ENCODE data around the gene HNRNPA2B1.
"Not testable (repeated sequence)": the region's sequence is repeated elsewhere in the genome, so short reads cannot be mapped to it uniquely, and the experiment has no call there.

The HNRNPA2B1 gene

DNA sequence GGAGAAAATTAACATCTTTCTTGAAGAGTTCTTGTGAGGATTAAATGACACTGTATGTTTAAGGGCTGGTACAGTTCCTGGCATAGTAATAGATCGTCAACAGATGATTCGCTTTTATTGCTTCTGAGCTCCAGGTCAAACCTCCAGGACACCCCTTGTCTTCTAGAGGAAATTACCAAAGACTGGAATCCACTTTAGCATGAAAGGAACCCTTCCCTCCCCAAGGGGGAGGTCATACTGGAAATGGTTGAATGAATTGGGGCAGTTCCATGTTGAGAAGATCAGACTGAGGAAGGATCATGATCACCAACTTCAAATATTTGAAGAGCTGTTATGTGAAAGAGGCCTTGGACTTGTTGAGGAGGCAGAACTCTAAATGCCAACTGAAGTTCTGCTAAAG lies 39.6 kb downstream of the HNRNPA2B1 start:
- DNase-seq: no peak

DNA sequence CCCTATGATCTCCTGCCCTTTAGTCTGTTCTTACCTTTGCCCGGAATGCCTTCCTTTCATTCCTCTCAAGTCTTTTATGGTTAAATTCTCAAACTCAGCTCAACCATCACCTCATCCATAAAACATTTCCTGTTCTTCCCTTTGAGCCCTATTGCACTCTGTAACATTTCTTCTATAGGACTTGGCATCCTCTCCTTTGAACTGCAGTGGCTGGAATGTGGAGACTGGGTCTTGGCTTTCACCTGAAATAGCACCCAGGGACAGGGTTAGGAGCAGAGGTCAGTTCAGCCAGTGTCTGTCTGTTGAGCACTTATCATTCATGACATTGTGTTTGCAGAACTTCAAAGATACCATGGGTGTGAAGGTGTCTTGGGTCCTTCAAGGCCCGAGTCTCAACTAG lies 41.3 kb downstream of the HNRNPA2B1 start:
- DNase-seq: no peak

DNA sequence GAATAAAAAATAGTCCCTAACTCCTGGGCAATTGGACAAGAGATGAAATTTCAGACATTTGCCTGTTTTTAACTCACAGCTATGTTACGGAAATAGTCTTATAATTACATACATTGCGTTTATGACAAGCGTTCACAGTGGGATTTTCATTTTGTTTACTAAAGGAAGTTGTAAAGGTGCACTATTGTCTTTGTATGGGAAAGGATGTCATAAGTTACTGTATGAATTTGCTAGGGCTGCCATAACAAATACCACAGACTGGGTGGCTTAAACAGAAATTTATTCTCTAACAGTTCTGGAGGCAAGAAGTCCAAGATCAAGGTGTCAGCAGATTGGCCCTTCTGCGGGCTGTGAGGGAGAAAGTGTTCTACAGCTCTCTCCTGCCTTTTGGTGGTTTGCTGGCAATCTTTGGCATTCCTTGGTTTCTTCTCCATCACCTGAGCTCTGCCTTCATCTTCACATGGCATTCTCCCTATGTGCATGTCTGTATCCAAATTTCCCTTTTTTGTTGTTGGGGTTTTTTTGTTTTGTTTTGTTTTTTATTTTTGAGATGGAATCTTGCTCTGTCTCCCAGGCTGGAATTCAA lies 42.9 kb downstream of the HNRNPA2B1 start:
- no peak for DNase-seq

DNA sequence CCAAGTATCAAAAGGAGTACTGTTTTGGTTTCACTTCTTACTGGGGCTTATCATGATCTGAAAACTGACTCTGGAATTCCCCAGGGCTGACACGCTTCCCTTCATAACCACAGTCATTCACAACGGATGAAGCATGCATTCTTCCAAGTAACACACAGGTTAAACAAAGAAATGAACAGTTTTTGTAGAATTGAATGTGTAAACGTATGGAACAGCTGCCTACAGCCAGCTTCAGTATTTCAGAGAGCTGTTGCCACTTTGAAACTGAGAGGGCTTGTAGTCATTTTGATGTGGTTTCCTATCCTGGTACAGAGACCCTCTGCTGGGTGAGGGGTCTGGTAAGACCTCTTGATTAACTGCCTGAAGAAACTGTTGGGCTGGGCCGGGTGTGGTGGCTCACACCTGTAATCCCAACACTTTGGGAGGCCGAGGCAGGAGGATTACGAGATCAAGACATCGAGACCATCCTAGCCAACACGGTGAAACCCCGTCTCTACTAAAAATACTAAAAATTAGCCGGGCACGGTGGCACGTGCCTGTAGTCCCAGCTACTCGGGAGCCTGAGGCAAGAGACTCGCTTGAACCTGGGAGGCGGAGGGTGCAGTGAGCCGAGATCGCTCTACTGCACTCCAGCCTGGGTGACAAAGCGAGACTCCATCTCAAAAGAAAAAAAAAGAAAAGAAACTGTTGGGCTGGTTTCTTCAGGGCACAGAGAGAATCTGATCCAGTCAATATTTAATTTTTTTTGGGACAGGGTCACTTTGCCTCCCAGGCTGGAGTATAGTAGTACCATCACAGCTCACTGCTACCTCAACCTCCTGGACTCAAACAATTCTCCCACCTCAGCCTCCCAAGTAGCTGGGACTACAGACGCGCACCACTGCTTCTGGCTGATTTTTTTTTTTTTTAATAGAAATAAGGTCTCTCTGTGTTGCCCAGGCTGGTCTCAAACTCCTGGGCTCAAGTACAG lies 43.8 kb downstream of the HNRNPA2B1 start:
- DNase-seq: peak; percentile 63

DNA sequence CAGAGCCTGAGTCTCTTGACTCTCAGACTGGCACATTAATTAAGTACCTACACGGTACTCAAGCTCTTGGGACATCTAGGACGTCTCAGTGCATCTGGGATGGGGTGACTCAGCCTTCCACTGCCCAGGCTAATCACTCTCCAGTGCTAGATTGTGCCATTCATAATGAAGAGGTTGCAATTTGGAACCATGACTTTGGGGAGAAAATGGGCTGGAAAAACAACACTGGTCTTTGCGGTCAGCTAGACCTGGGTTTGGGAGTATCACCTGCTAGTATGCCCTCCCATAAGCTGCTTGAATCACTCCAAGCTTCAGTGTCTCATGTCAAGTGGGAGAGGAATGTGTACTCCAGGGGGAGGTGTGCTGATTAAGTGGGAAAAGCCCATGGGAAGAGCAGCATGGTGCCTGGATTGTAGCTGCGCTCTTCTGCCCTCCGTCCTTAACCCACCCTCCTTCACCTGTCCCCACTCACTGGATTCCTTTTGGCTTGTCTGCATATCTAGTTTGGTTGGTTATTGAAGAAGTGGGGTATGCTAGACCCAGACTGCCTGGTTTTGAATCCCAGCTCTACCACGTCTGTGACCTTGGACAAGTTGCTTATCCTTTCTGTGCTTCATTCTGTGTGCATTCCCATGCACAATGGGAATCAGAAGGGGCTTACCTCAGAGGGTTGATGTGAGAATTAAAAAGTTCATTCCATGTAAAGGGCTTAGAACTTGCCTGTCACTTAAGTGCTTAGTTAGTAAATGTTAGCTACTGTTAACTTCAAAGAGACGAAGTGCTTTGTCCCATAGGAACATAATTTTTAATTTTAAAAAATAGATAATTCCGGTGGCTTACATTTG lies 44.8 kb downstream of the HNRNPA2B1 start:
- no peak for DNase-seq

DNA sequence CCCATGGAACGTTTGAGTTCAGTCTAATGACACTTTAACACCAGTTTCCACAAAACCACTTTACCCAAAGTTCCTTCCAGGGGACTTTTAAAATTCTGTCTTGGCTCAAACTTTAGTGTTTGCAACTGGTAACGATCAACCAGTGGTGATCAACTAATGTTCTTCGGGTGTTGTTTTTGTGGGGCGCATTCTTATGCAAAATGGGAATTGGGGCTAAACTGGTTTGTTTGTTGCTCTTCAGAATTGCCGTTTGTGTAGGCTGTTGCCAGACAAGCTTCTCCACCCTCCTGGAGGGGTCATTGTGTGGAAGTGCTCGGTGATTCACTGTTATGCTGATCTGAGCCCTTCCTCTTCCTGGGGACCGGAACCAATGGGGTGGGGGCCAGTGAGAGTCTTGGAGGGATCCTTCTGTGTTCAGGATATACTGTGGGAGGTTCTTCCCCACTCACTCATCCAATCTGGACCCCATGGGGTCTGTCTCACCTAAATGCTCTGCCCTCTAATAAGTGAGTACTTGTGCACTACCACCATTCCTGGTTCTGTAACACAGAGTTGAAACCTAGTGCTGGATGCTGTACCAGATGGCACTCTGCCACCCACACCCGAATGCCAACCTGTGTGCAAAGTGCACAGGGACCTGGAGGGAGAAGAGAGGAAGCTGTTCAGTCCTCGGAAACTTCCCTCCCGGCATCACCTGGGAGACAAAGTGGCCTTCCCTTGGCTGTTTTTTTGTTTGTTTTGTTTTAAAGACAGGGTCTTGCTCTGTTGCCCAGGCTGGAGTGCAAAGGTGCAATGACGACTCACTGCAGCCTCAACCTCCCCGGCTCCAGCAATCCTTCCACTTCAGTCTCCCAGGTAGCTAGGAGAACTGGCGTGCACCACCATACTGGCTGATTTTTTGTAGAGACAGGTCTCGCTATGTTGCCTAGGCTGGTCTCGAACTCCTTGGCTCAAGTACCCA lies 46.4 kb downstream of the HNRNPA2B1 start:
- peak; percentile 59 for DNase-seq

DNA sequence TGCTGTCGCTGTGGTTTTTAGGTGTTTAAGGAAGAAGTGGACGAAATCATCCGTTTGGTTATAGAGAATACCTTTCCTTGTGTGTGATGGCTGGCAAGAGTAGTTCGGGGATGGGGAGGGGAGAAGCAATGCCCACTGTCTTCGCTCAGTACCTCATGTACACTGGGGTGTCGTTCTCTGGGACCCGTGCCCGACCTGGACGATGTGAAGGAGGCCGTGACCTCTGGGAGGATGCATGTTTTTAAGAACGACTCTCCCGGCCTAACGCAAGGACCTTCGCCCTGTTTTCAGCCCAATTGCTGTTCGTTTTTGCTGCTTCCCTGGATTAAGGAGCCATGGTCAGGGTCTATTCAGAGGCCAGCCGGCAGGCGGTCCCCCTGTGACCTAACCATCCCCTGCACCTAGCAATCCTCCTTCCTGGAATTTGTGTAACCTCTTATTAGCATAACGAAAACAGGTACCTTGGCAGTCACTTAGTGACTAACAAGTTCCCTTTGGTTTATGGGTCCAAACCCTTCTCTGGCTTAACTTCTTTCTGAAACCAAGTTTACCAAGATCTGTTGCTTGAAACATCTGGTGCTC lies 47.2 kb downstream of the HNRNPA2B1 start:
- DNase-seq: peak; percentile 51

DNA sequence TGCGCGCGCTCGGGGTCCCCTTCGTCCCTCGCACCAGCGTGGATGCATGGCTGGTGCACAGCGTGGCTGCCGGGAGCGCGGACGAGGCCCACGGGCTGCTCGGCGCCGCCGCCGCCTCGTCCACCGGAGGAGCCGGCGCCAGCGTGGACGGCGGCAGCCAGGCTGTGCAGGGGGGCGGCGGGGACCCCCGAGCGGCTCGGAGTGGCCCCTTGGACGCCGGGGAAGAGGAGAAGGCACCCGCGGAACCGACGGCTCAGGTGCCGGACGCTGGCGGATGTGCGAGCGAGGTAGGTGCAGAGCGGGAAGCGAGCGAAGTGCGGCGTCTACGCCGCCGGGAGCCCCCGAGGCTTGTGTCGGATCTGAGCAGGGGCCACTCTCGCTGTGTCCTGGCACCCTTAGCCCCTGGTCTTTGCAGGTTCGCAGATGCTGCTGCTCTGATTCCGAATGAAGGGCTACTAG lies 47.7 kb downstream of the HNRNPA2B1 start:
- peak; percentile 60 for DNase-seq

DNA sequence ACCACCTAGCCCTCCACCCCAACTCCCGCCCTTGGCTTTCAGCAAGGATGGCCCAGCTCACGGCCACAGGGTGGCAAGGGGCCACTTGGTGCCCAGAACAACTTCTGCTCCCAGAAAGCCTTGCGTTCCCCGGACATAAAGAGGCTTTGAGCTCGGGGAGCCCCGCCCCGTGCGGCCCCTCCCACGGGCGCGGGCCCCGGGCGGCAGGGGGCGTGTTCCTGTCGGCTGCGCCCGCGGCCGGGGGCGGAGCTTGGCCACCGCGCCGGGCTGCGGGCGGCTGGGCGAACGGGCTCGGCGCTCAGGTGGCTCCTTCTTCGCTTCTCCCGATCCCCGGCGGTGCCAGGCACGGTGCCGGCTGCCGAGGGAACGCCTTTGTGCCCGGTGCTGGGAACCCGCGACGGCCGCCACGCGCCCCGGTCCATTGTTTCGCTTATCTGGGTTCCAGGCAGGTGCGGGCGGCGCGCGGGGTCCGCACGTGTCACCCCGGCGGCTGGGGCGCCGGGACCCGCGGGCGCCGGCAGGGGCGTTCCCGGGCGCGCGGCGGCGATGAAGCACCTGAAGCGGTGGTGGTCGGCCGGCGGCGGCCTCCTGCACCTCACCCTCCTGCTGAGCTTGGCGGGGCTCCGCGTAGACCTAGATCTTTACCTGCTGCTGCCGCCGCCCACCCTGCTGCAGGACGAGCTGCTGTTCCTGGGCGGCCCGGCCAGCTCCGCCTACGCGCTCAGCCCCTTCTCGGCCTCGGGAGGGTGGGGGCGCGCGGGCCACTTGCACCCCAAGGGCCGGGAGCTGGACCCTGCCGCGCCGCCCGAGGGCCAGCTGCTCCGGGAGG lies 48.4 kb downstream of the HNRNPA2B1 start, which contains the start of gene NFE2L3:
TSS of gene NFE2L3 (plus strand) at position 246 of the 829 bp plus-strand sequence. CDS start at position 547, 301 bp downstream.
- DNase-seq: peak; percentile 87

DNA sequence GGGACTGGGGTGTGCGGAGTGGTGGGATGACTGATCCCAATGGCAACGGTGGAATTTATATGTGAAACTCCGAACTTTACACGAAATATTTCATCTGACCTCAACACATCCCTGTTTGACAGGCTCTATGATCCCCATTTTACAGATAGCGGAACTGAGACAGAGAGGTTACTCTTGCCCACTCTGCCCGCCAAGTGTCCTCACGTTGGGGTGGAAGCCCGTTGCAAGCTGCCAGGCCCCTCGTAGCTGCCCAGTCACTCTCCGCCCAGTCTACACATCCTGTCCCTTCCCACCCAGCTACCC lies 48.9 kb downstream of the HNRNPA2B1 start:
- DNase-seq: no peak

DNA sequence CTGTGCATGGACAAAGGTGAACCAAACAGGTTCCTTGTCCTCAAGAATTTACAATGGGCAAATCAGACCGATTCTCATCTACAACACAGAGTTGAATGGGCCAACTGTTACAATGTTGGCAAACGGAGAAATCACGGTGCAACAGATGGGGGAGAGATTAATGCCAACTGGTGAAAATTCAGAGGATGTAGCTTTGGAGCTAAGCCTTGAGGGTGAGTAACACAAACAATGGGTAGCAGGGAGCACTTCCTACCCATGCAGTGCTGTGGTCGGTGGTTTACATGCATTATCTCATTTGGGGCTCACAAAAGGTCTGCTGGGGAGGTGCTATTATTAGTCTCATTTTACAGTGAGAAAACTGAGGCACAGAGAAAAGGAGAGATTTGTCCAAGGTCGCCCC lies 49.5 kb downstream of the HNRNPA2B1 start:
- no peak for DNase-seq

DNA sequence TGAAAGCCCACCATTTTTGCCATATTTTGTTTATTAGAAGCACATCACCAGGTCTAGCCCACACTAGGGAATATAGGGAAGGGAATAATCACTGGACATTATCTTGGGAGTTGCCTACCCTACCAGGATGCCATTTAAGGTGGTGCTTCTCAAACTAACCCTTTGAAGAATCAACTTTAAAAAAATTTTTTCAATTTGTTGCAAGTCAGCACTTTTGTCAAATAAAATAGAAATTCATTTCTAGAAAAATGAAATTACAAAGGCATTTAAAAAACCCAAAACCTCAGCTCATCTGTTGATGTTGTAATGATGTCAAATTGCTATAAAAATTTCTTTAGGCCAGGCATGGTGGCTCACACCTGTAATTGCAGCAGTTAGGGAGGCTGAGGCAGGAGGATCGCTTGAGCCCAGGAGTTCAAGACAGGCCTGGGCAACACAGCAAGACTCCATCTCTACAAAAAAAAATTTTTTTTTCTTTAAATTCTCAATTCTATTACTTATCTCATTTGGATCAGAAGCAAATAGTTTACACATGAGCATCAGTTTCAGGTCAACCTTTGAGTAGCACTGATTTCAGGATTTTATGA lies 51.1 kb downstream of the HNRNPA2B1 start:
- DNase-seq: no peak

DNA sequence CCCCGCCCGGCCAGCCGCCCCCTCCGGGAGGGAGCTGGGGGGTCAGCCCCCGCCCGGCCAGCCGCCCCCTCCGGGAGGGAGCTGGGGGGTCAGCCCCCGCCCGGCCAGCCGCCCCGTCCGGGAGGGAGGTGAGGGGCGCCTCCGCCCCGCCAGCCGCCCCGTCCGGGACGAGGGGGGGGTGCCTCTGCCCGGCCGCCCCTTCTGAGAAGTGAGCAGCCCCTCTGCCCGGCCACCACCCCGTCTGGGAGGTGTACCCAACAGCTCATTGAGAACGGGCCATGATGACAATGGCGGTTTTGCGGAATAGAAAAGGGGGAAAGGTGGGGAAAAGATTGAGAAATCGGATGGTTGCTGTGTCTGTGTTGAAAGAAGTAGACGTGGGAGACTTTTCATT lies 52.2 kb downstream of the HNRNPA2B1 start:
- not testable (repeated sequence) for DNase-seq

DNA sequence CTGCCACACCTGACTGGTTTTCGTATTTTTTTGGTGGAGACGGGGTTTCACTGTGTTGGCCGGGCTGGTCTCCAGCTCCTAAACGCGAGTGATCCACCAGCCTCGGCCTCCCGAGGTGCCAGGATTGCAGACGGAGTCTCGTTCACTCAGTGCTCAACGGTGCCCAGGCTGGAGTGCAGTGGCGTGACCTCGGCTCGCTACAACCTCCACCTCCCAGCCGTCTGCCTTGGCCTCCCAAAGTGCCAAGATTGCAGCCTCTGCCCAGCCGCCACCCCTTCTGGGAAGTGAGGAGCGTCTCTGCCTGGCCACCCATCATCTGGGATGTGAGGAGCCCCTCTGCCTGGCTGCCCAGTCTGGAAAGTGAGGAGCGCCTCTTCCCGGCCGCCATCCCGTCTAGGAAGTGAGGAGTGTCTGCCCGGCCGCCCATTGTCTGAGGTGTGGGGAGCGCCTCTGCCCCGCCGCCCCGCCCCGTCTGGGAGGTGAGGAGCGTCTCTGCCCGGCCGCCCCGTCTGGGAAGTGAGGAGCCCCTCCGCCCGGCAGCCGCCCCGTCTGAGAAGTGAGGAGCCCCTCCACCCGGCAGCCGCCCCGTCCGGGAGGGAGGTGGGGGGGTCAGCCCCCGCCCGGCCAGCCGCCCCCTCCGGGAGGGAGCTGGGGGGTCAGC lies 52.8 kb downstream of the HNRNPA2B1 start:
- not testable (repeated sequence) for DNase-seq

DNA sequence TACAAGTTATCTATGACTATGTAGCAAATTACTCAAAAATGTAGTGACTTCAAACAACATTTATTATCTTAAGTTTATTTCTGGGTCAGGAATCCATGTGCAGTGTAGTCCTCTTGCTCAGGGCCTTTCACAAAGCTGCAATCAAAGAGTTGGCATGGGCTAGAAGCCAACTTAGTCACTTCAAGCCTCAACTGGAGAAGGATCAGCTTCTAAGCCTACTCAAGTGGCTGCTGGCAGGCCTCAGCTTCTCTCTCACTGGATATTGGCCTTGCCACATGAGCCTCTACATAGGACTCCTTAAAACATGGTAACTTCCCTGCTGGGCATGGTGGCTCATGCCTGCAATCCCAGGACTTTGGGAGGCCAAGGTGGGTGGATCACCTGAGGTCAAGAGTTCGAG lies 53.5 kb downstream of the HNRNPA2B1 start:
- no peak for DNase-seq

DNA sequence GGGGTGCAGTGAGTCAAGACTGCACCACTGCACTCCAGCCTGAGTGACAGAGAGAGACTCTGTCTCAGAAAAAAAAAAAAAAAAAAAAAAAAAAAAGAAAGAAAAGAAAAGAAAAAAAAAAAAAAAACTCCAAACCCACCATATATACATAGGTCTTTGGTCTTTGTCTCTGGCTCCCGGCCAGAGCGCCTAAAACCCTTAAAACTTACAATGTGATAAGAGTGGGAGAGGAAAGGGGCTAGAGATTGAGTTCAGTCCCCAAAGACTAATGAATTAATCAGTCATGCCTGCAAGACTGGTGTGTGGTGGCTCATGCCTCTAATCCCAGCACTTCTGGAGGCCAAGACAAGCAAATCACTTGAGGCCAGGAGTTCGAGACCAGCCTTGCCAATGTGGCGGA lies 55.3 kb downstream of the HNRNPA2B1 start:
- DNase-seq: no peak

DNA sequence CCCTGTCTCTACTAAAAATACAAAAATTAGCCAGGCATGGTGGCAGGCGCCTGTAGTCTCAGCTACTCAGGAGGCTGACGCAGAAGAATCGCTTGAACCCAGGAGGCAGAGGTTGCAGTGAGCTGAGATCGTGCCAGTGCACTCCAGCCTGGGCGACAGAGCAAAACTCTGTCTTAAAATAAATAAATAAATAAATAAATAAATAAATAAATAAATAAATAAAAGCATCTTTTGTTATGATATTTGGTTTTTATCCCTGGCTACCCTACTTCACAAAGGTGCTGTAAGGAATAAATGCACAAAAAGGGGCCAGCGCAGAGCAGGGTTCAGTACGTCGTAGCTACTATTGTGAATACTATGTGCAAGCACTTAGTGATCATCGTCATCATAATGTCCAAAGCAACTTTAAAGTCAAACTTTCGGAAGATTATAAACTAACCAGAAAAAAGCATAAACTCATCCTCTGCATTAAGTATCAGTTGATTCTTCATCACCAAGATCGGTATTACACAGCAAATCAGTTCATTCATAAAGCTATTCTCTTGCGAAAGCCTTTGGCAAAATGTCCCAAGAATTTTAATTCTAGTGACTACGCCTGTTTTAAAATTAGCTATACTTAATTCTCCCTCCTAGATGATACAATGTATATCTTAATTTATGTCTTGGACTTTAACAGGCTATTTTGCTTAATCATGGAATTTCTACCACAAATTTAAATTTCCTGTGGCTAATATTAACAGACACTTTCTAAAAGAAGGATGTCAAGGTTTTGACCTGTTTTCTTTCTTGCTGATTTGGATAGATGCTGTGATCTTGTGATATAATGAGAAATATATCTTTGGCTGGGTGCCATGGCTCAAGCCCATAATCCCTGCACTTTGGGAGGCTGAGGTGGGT lies 56.1 kb downstream of the HNRNPA2B1 start:
- DNase-seq: no peak

DNA sequence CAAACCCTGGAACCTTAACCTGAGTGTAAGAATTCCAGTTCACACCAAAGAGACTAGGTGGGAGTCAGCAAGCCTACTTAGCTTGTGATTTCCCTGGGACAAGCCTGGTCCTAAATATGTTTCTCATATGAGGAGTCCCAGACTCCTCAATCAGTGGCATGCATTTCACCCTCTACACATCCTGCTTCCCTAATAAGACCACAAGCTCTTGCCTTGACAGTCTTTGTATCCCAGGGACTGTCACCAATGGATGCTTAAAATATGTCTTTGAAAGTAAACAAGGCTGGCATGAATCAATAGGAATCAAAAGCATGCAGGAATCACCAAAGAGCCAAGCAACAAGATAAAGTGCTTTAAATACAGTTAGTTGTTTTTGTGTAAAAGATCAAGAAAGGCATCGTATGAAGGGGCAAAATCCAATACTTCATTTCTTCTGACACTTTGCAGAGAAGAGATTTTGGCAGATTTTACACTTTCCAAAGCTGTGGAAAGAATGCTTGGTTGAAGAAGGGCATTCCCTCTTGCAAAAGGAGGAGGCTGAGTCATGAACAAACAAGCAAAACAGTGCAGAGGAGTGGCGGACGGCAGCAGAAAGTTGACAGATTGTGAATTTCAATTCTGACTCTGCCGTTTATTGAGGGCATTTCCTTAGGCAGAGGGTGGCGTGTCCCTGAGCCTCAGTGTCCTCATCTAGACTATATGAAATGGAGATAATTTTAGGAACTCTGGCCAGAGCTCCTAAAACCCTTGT lies 57.1 kb downstream of the HNRNPA2B1 start:
- no peak for DNase-seq

Data from activated CD4-positive, alpha-beta T cell treated with anti-CD3 and anti-CD28 coated beads for 48 hours (primary cell).